HepG2 (cell line): ENCODE results near the gene INPP5K. TPM values are rescaled to one million over a fixed set of nuclear protein-coding genes. Genes with fewer than 3 reads are reported as not detected.

Source experiments
- ARID2 ChIP-seq: sonication (generic); formaldehyde crosslinking; IDR thresholded peaks from 2 replicates; pipeline ENCODE4 v1.8.1; 2022; ENCODE audit warnings: mild to moderate bottlenecking, missing genetic modification reagents, borderline replicate concordance
- ATF7 ChIP-seq, 2 experiments: fragments of 450-650 bp in 1 of 2; sonication (generic) in 1 of 2; formaldehyde crosslinking in 1 of 2; IDR thresholded peaks; 2 replicates each; pipeline versions ENCODE4 v1.4.0 to v1.6.1; 2016 to 2020; ENCODE audit warnings: antibody characterized with exemption in 1 of 2, mild to moderate bottlenecking in 1 of 2, missing genetic modification reagents in 1 of 2
- CBX2 ChIP-seq, 2 experiments: fragments of 200-600 bp in 1 of 2; sonication (generic); formaldehyde crosslinking in 1 of 2; IDR thresholded peaks; 2 replicates each; pipeline versions ENCODE4 v1.7.0 to v1.8.1; 2018 to 2022; ENCODE audit warnings: low read depth in 2 of 2, low read length in 1 of 2, mild to moderate bottlenecking in 1 of 2, missing genetic modification reagents in 1 of 2
- CENPT ChIP-seq: sonication (generic); formaldehyde crosslinking; IDR thresholded peaks from 2 replicates; pipeline ENCODE4 v1.8.0; 2022; ENCODE audit warnings: low read depth, mild to moderate bottlenecking, moderate library complexity, missing genetic modification reagents
- DMAP1 ChIP-seq: IDR thresholded peaks from 2 replicates; pipeline ENCODE4 v1.6.1; 2016
- FOXA3 ChIP-seq: IDR thresholded peaks from 2 replicates; pipeline ENCODE4 v1.6.1; 2016; ENCODE audit warnings: missing genetic modification reagents, missing compliant biosample characterization
- GLI4 ChIP-seq: sonication (generic); formaldehyde crosslinking; IDR thresholded peaks from 2 replicates; pipeline ENCODE4 v1.5.1; 2020; ENCODE audit warnings: missing genetic modification reagents, mild to moderate bottlenecking, moderate library complexity, borderline replicate concordance
- HOXA9 ChIP-seq: sonication (generic); formaldehyde crosslinking; IDR thresholded peaks from 2 replicates; pipeline ENCODE4 v1.8.1; 2022; ENCODE audit warnings: missing genetic modification reagents, mild to moderate bottlenecking, moderate library complexity, borderline replicate concordance
- KDM1A ChIP-seq: IDR thresholded peaks from 2 replicates; pipeline ENCODE4 v1.6.1; 2016; ENCODE audit warnings: missing compliant biosample characterization
- MED13 ChIP-seq: sonication (generic); formaldehyde crosslinking; IDR thresholded peaks from 2 replicates; pipeline ENCODE4 v1.5.0; 2020; ENCODE audit warnings: missing genetic modification reagents
- MEF2D ChIP-seq: sonication (generic); formaldehyde crosslinking; IDR thresholded peaks from 2 replicates; pipeline ENCODE4 v1.5.1; 2020; ENCODE audit warnings: mild to moderate bottlenecking, missing genetic modification reagents
- REL ChIP-seq: sonication (generic); formaldehyde crosslinking; conservative IDR thresholded peaks from 2 replicates; pipeline ENCODE4 v1.8.0; 2022; ENCODE audit warnings: mild to moderate bottlenecking, missing genetic modification reagents, moderate library complexity
- RNF2 ChIP-seq: fragments of 450-650 bp; conservative IDR thresholded peaks from 2 replicates; pipeline ENCODE4 v1.6.1; 2016; ENCODE audit warnings: low read depth
- STAT5B ChIP-seq: sonication (generic); formaldehyde crosslinking; IDR thresholded peaks from 2 replicates; pipeline ENCODE4 v1.4.0; 2020; ENCODE audit warnings: missing genetic modification reagents
- ZFP37 ChIP-seq: sonication (generic); formaldehyde crosslinking; IDR thresholded peaks from 2 replicates; pipeline ENCODE4 v1.4.0; 2020; ENCODE audit warnings: missing genetic modification reagents, borderline replicate concordance
- ZNF296 ChIP-seq: sonication (generic); formaldehyde crosslinking; conservative IDR thresholded peaks from 2 replicates; pipeline ENCODE4 v1.5.0; 2020; ENCODE audit warnings: mild to moderate bottlenecking, missing genetic modification reagents
- ZNF567 ChIP-seq: sonication (generic); formaldehyde crosslinking; IDR thresholded peaks from 2 replicates; pipeline ENCODE4 v1.8.1; 2023; ENCODE audit warnings: mild to moderate bottlenecking, missing genetic modification reagents, borderline replicate concordance
- polyA plus RNA-seq, 8 experiments: library from polyadenylated mRNA; depleted of rRNA in 3 of 8; stranded (reverse) in 7 of 8; unstranded in 1 of 8; fragments of >200 nt; fragmentation: Illumina TruSeq in 4 of 8; extraction: Trizol in 4 of 8; gene quantifications; 2 replicates each; pipeline versions ENCODE4 v1.2.1 to v1.2.3, GENCODE V29; 2011 to 2016; ENCODE audit warnings: low read depth in 4 of 8, missing spikeins in 1 of 8, mixed read lengths in 1 of 8; ENCODE audit not compliant: insufficient read depth in 1 of 8
- total RNA-seq, 5 experiments: library from RNA; depleted of rRNA; stranded (reverse); fragments of >200 nt; fragmentation: Illumina TruSeq; extraction: Trizol; gene quantifications; 2 replicates each; pipeline ENCODE4 v1.2.3, GENCODE V29; 2016; ENCODE audit warnings: low read depth in 1 of 5
- TF ChIP-seq, protein P1 (sequence below): sonication (generic); formaldehyde crosslinking; IDR thresholded peaks from 2 replicates; pipeline ENCODE4 v1.4.0; 2020; ENCODE audit warnings: missing genetic modification reagents
- TF ChIP-seq, protein P2 (sequence below): sonication (generic); formaldehyde crosslinking; IDR thresholded peaks from 2 replicates; pipeline ENCODE4 v1.8.0; 2022; ENCODE audit warnings: mild to moderate bottlenecking, missing genetic modification reagents, moderate library complexity
- TF ChIP-seq, protein P3 (sequence below): sonication (generic); formaldehyde crosslinking; IDR thresholded peaks from 2 replicates; pipeline ENCODE4 v1.4.0; 2020; ENCODE audit warnings: mild to moderate bottlenecking, low read depth, missing genetic modification reagents
- TF ChIP-seq, protein P4 (sequence below): sonication (generic); formaldehyde crosslinking; IDR thresholded peaks from 2 replicates; pipeline ENCODE4 v1.8.0; 2022; ENCODE audit warnings: mild to moderate bottlenecking, missing genetic modification reagents
- TF ChIP-seq, protein P5 (sequence below): sonication (generic); formaldehyde crosslinking; IDR thresholded peaks from 2 replicates; pipeline ENCODE4 v1.5.0; 2020; ENCODE audit warnings: missing genetic modification reagents

INPP5K gene
- total and polyA plus RNA-seq, 2 of the 13 experiments (the other 11 are each of a cell fraction or from before 2014, with no cell fraction given), result 4.8 to 9.6 TPM

DNA sequence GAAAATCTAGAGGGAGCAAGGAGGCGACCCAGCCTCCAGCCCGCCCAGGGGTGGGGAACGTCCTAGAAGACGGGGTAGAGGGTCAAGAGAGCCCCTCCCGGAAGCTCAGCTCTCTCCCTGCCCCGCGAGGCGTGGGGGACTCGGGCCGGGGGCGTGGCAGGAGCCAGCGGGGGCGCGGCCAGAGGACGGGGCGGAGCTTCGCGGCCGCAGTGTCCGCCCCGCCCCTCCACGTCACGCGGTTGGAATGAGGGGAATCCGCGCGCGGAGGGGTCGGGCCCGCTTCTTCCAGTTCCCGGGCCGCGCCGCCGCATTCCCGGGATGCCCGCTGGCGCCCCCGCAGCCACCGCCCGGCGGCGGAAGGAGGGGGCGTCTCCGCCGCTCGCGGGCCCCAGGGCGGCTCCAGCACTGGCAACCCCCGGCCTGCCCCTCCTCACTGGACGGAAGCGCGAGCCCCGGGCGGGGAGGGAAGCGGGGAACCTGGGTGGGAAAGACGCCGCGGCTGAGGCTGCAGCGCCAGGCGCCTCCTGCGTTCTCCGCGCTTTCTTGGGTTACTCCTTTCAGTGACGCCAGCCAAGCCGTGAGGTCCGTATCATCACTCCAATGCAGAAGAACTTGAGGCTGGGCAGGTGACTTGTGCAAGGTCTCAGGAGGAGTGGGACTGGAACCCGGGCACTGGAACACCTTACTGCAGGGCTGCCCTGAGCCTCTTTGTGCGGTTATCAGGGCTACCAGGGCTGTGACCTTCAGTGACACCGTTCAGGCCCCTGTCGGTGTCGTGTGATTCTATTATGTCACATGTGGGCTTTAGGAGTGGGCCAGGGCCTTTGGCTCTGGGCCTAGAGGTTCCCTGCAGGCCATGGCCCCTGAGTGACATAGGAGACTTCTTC lies 28.2 kb downstream of the INPP5K start (continued):
- TF ChIP-seq, protein P1, sequence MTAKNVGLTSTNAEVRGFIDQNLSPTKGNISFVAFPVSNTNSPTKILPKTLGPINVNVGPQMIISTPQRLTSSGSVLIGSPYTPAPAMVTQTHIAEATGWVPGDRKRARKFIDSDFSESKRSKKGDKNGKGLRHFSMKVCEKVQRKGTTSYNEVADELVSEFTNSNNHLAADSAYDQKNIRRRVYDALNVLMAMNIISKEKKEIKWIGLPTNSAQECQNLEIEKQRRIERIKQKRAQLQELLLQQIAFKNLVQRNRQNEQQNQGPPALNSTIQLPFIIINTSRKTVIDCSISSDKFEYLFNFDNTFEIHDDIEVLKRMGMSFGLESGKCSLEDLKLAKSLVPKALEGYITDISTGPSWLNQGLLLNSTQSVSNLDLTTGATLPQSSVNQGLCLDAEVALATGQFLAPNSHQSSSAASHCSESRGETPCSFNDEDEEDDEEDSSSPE (CRISPR knock-in tag), result no peak
- no peak for TF ChIP-seq ZFP37 (CRISPR knock-in tag)
- TF ChIP-seq, protein P2, sequence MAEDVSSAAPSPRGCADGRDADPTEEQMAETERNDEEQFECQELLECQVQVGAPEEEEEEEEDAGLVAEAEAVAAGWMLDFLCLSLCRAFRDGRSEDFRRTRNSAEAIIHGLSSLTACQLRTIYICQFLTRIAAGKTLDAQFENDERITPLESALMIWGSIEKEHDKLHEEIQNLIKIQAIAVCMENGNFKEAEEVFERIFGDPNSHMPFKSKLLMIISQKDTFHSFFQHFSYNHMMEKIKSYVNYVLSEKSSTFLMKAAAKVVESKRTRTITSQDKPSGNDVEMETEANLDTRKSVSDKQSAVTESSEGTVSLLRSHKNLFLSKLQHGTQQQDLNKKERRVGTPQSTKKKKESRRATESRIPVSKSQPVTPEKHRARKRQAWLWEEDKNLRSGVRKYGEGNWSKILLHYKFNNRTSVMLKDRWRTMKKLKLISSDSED, result no peak
- no peak for TF ChIP-seq STAT5B (CRISPR knock-in tag)
- TF ChIP-seq ARID2 (CRISPR knock-in tag), result no peak
- TF ChIP-seq DMAP1, result peak; percentile 60
- TF ChIP-seq CENPT (CRISPR knock-in tag), result no peak
- TF ChIP-seq, protein P3, sequence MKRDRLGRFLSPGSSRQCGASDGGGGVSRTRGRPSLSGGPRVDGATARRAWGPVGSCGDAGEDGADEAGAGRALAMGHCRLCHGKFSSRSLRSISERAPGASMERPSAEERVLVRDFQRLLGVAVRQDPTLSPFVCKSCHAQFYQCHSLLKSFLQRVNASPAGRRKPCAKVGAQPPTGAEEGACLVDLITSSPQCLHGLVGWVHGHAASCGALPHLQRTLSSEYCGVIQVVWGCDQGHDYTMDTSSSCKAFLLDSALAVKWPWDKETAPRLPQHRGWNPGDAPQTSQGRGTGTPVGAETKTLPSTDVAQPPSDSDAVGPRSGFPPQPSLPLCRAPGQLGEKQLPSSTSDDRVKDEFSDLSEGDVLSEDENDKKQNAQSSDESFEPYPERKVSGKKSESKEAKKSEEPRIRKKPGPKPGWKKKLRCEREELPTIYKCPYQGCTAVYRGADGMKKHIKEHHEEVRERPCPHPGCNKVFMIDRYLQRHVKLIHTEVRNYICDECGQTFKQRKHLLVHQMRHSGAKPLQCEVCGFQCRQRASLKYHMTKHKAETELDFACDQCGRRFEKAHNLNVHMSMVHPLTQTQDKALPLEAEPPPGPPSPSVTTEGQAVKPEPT (CRISPR knock-in tag), result 0 out of 2 replicates have a peak, but pooled peaks have one; percentile 54
- no peak for TF ChIP-seq KDM1A
- TF ChIP-seq MED13 (CRISPR knock-in tag), result no peak
- peak; percentile 56; the same call in 1 of the 2 replicates for TF ChIP-seq MEF2D
- TF ChIP-seq, protein P4, sequence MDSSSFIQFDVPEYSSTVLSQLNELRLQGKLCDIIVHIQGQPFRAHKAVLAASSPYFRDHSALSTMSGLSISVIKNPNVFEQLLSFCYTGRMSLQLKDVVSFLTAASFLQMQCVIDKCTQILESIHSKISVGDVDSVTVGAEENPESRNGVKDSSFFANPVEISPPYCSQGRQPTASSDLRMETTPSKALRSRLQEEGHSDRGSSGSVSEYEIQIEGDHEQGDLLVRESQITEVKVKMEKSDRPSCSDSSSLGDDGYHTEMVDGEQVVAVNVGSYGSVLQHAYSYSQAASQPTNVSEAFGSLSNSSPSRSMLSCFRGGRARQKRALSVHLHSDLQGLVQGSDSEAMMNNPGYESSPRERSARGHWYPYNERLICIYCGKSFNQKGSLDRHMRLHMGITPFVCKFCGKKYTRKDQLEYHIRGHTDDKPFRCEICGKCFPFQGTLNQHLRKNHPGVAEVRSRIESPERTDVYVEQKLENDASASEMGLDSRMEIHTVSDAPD (CRISPR knock-in tag), result no peak
- TF ChIP-seq ZNF567, result peak; percentile 26; the same call in 1 of the 2 replicates
- TF ChIP-seq FOXA3 (CRISPR knock-in tag), result no peak; the same call in 1 of the 2 replicates
- peak; percentile 78; the same call in 1 of the 2 replicates for TF ChIP-seq GLI4
- no peak for TF ChIP-seq HOXA9
- TF ChIP-seq, protein P5, sequence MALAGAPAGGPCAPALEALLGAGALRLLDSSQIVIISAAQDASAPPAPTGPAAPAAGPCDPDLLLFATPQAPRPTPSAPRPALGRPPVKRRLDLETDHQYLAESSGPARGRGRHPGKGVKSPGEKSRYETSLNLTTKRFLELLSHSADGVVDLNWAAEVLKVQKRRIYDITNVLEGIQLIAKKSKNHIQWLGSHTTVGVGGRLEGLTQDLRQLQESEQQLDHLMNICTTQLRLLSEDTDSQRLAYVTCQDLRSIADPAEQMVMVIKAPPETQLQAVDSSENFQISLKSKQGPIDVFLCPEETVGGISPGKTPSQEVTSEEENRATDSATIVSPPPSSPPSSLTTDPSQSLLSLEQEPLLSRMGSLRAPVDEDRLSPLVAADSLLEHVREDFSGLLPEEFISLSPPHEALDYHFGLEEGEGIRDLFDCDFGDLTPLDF (CRISPR knock-in tag), result no peak
- no peak for TF ChIP-seq ZNF296
- TF ChIP-seq ATF7 (IDR thresholded peaks at IDR 0.05), result no peak
- TF ChIP-seq ATF7 (CRISPR knock-in tag; IDR thresholded peaks at IDR 0.05), result peak; percentile 31; the same call in 1 of the 2 replicates
- no peak for TF ChIP-seq RNF2
- no peak for TF ChIP-seq CBX2 (IDR thresholded peaks at IDR 0.05; ENCODE audit: low read depth, low read length)
- TF ChIP-seq CBX2 (CRISPR knock-in tag; IDR thresholded peaks at IDR 0.05; ENCODE audit: low read depth), result no peak
- no peak for TF ChIP-seq REL
